Karpas-422 (cell line): ENCODE data around the gene HS3ST2. TPM values are rescaled to one million over a fixed set of nuclear protein-coding genes. Genes with fewer than 3 reads are reported as not detected.

Experiments
- DNase-seq: peaks from one replicate; pipeline ENCODE4 v3.0.0-alpha.2; 2015
- H2AFZ ChIP-seq: fragments of 200-600 bp; sonication (generic); 2 replicates; pipeline ENCODE4 v1.6.1; 2014; ENCODE audit warnings: antibody characterized with exemption, low read length, mixed read lengths
- H3K27ac ChIP-seq: fragments of 200-600 bp; sonication (generic); 2 replicates; pipeline ENCODE4 v1.5.1; 2014; ENCODE audit warnings: mild to moderate bottlenecking, low read length, moderate library complexity
- H3K27me3 ChIP-seq: fragments of 200-600 bp; sonication (generic); 2 replicates; pipeline ENCODE4 v1.6.1; 2014; ENCODE audit warnings: low read length, mixed read lengths
- H3K36me3 ChIP-seq: fragments of 200-600 bp; sonication (generic); 2 replicates; pipeline ENCODE4 v1.6.1; 2014; ENCODE audit warnings: low read length, mixed read lengths; ENCODE audit not compliant: insufficient read depth
- H3K4me1 ChIP-seq: fragments of 200-600 bp; sonication (generic); 2 replicates; pipeline ENCODE4 v1.6.1; 2014; ENCODE audit warnings: mild to moderate bottlenecking, low read length, mixed read lengths
- H3K4me2 ChIP-seq: fragments of 200-600 bp; sonication (generic); 2 replicates; pipeline ENCODE4 v1.6.1; 2014; ENCODE audit warnings: low read length, low read depth, mild to moderate bottlenecking; ENCODE audit not compliant: poor library complexity, severe bottlenecking
- H3K4me3 ChIP-seq: fragments of 200-600 bp; sonication (generic); 2 replicates; pipeline ENCODE4 v1.5.1; 2014; ENCODE audit warnings: mild to moderate bottlenecking, antibody characterized with exemption, low read length, mixed read lengths
- H3K79me2 ChIP-seq: fragments of 200-600 bp; sonication (generic); 2 replicates; pipeline ENCODE4 v1.6.1; 2014; ENCODE audit warnings: mild to moderate bottlenecking, low read length, mixed read lengths
- H3K9ac ChIP-seq: fragments of 200-600 bp; sonication (generic); 2 replicates; pipeline ENCODE4 v1.6.0; 2014; ENCODE audit warnings: low read length
- H3K9me2 ChIP-seq: fragments of 200-600 bp; sonication (generic), shearing (Covaris generic); replicated peaks from 2 replicates; pipeline ENCODE4 v1.6.0; 2014; ENCODE audit warnings: mild to moderate bottlenecking, low read length, moderate library complexity; ENCODE audit not compliant: insufficient read depth
- H3K9me3 ChIP-seq: fragments of 300-700, 200-600 bp; sonication (generic); 2 replicates; pipeline ENCODE4 v1.6.1; 2014; ENCODE audit warnings: low read length, mixed read lengths
- H4K20me1 ChIP-seq: fragments of 200-600 bp; sonication (generic); 2 replicates; pipeline ENCODE4 v1.6.1; 2014; ENCODE audit warnings: mild to moderate bottlenecking, antibody characterized with exemption, low read length, low read depth; ENCODE audit not compliant: insufficient read depth
- total RNA-seq: library from RNA; depleted of rRNA; stranded (reverse); fragments of >200 nt; shearing (Covaris generic); gene quantifications from 2 replicates; pipeline ENCODE4 v1.2.3, GENCODE V29; 2014; ENCODE audit warnings: low replicate concordance

HS3ST2 gene
- total RNA-seq, 1 experiment from 2014 or later = not detected

DNA sequence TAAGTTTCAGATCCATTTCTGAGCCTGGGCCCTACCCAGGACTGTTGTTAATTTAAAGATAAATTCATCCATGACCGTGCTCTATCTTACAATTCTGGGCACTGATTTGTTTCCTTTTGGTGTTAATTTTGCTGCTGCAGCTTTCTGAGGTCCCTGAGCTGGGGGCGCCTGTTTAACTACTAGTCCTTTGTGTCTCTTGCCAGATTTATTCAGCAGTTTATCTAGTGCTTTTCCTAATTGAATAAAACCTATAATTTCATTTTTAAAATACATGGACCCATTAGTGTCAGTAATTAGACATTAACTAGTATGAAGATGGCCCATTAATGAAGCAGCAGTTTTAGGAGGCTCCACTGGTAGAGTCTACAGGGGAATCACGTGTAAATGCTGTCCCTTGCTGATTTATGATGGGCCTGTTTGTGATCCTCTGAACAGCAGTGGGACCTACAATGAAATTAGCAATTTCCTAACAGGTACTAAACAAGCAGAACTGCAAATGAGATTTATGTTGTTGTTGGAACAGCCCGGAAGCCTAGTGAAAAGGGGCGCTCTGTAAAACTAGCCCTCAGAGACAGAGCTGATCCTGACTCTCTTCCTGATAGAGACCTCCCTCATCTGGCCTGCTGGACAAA lies 54.7 kb downstream of the HS3ST2 start:
- H3K4me3 ChIP-seq = no peak overlapping the region
- no peak for DNase-seq
- no peaks in the 10 kb centered on the region for H4K20me1 ChIP-seq

DNA sequence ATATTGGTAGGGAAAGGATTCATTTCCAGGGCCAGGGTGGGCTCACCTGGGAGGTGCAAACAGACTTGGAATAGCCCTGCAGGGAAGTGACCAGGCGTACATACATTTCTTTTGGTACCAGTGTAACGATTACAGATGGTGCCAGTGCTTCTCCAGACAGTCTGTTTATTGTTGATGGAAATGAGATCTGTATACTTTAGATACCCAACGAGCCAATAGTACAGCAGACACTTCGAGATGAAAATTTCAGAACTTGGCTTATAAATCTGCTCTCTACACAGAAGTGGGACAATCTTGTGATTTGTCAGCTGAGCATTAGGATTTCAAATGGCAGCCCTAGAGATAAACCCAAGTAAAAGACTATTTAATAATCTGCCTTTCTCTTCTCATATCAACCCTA lies 57.9 kb downstream of the HS3ST2 start:
- Histone ChIP-seq H3K79me2 (no peaks in the 10 kb centered on the region), H3K9me2 (no peaks in the 10 kb centered on the region), H3K36me3 (no peaks in the 10 kb centered on the region), H4K20me1 (no peaks in the 10 kb centered on the region), H3K27ac (no peak overlapping the region), H3K27me3 (no peaks in the 10 kb centered on the region; the same call in 1 of the 2 replicates), H3K4me3 (no peak overlapping the region), H2AFZ (no peak overlapping the region), H3K4me1 (no peaks in the 10 kb centered on the region), H3K9me3 (no peaks in the 10 kb centered on the region), H3K4me2 (no peak overlapping the region), H3K9ac (no peak overlapping the region)
- no peak for DNase-seq

More for the DNA sequence above, 54.7 kb downstream of the HS3ST2 start:
- no peaks in the 10 kb centered on the region; the same call in 1 of the 2 replicates for H3K27me3 ChIP-seq
- H3K9ac ChIP-seq = no peak overlapping the region
- no peaks in the 10 kb centered on the region for H3K9me3 ChIP-seq
- no peaks in the 10 kb centered on the region for H3K4me1 ChIP-seq
- no peaks in the 10 kb centered on the region for H3K9me2 ChIP-seq
- no peak overlapping the region for H2AFZ ChIP-seq
- H3K36me3 ChIP-seq = no peaks in the 10 kb centered on the region
- no peak overlapping the region for H3K4me2 ChIP-seq
- no peaks in the 10 kb centered on the region for H3K79me2 ChIP-seq
- H3K27ac ChIP-seq = no peak overlapping the region

DNA sequence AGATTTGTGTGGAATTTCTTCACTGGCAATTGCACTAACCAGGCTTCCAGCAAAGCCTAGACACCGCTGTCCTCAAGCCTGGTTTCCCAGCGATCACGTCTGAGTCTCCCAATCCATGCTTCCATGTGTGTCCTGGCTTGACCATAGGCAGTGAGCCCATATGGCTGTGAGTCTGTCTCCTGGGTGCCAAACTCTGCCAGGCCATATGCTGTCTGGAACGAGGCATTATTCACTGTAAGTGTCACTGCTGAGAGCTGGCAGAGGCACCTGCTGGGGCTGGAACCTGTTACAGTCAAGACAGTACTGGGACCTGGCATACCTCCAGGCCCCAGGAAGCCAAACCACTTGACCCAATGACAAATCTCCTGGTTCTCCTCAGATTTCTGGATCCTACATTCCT lies 60.4 kb downstream of the HS3ST2 start:
- Histone ChIP-seq H3K9me2 (no peaks in the 10 kb centered on the region), H3K4me2 (no peak overlapping the region), H3K27ac (no peak overlapping the region), H3K4me3 (no peak overlapping the region), H4K20me1 (no peaks in the 10 kb centered on the region), H3K9me3 (no peaks in the 10 kb centered on the region), H3K36me3 (no peaks in the 10 kb centered on the region), H3K79me2 (no peaks in the 10 kb centered on the region), H3K9ac (no peak overlapping the region), H2AFZ (no peak overlapping the region), H3K4me1 (no peaks in the 10 kb centered on the region), H3K27me3 (no peaks in the 10 kb centered on the region)
- no peak for DNase-seq

DNA sequence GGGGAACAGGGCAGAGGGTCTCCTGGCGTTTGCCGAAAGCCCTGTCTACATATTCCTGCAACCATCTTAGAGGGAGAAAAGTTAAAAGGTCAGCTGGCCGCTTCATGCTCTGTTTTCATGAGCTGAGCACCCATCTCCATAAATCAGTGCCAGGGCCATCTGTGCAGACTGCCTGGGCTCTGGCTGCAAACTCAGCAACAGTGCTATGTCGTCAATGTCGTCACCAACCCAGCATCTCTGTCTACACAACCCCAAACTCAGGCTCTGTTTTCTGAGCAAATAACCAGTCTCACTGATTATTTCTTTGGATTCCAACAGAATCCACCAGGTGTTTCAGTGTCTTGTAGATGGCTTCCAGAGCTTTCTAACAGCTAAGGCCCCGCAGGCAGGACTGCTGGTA lies 65.0 kb downstream of the HS3ST2 start:
- Histone ChIP-seq H3K9ac (no peak overlapping the region), H3K4me2 (no peak overlapping the region), H3K79me2 (no peaks in the 10 kb centered on the region), H3K27ac (no peak overlapping the region), H3K9me2 (no peaks in the 10 kb centered on the region), H4K20me1 (no peaks in the 10 kb centered on the region), H3K36me3 (no peaks in the 10 kb centered on the region), H3K9me3 (no peaks in the 10 kb centered on the region), H3K4me1 (no peaks in the 10 kb centered on the region), H2AFZ (no peak overlapping the region), H3K27me3 (no peaks in the 10 kb centered on the region), H3K4me3 (no peak overlapping the region)
- no peak for DNase-seq

DNA sequence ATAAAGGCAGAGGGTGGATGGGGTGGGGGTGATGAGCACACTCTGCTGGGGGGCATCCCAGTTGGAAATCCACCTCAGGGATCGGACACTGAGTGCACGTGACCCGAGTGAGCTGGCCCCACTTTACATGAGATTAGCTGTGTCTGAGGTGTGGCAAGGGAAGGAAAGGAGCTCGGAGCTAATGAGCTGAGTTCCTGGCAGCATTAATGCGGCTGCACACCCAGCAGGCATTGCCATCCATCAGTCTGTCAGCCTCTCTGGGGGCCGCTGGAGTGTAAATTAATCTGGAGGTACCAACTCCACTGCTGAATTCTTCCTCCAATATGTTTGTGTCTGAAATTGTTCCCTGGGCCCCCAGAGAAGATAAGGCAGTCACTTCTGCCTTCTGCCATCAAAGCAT lies 65.5 kb downstream of the HS3ST2 start:
- Histone ChIP-seq H3K4me1 (no peaks in the 10 kb centered on the region), H3K9me3 (no peaks in the 10 kb centered on the region), H3K27ac (no peak overlapping the region), H3K4me3 (no peak overlapping the region), H3K9me2 (no peaks in the 10 kb centered on the region), H3K27me3 (no peaks in the 10 kb centered on the region), H3K4me2 (no peak overlapping the region), H3K9ac (no peak overlapping the region), H3K36me3 (no peaks in the 10 kb centered on the region), H2AFZ (no peak overlapping the region), H3K79me2 (no peaks in the 10 kb centered on the region), H4K20me1 (no peaks in the 10 kb centered on the region)
- DNase-seq = no peak

DNA sequence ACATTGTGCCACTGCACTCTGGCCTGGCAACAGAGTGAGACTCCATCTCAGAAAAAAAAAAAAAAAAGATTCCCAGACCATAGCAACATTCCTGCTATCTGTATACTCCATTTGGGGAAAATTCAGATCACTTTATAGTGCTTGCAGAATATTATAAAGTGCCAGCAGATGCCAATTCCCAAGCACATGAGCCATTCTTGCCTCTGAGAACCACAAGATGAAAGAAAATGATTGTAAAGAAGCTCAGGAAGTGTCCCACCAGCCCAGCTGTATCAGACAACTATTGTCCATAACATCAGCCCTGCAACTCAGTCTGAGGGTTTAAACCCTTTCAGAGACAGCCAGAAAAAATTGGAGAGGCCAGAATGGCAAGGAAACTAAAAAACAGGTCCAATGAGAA lies 69.0 kb downstream of the HS3ST2 start:
- Histone ChIP-seq H3K4me2 (no peak overlapping the region), H3K4me1 (no peaks in the 10 kb centered on the region), H3K9me2 (no peaks in the 10 kb centered on the region), H2AFZ (no peak overlapping the region), H3K4me3 (no peak overlapping the region), H3K27me3 (no peaks in the 10 kb centered on the region), H3K79me2 (no peaks in the 10 kb centered on the region), H3K9ac (no peak overlapping the region), H4K20me1 (no peaks in the 10 kb centered on the region), H3K27ac (no peak overlapping the region), H3K36me3 (no peaks in the 10 kb centered on the region), H3K9me3 (no peaks in the 10 kb centered on the region)
- DNase-seq = no peak

DNA sequence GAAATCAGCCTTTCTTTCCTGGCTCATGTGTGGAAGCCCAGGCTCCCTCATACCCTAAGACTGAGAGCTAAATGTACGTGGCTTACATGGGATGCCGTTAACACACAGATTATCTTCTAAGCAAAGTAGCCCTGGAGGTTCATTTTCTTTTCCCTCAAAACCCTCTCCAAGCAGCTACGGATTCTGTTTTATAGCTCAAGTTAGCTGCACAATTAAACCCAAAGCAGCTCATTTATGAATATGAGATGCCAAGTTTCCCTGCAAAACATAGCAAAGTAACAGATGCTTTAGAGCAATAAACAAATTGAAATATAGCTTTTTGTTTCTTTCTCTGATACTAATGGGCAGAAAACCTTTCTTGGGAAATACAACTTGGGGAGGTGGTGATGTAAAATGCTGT lies 72.0 kb downstream of the HS3ST2 start:
- Histone ChIP-seq H3K27ac (no peak overlapping the region), H2AFZ (no peak overlapping the region), H3K79me2 (no peaks in the 10 kb centered on the region), H3K9me2 (no peaks in the 10 kb centered on the region), H3K4me3 (no peak overlapping the region), H3K27me3 (no peaks in the 10 kb centered on the region), H3K36me3 (no peaks in the 10 kb centered on the region), H3K9ac (no peak overlapping the region), H4K20me1 (no peaks in the 10 kb centered on the region), H3K4me2 (no peak overlapping the region), H3K4me1 (no peaks in the 10 kb centered on the region), H3K9me3 (no peaks in the 10 kb centered on the region)
- DNase-seq = no peak

DNA sequence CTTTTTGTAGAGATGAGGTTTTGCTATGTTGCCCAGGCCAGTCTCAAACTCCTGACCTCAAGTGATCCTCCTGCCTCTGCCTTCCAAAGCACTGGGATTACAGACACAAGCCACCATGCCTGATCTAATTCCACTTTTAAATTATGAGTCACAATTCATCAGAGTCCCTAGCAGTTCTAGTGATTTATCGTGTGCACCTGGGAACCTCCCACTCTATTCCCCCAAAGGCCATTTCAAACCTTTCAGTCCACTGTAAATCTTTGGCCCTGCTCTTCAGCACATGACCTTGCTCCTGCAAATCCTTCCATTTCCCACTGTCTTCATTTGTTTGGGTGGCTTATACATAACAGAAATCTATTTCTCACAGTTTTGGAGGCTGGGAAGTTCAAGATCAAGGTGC lies 73.0 kb downstream of the HS3ST2 start:
- H3K79me2 ChIP-seq = no peaks in the 10 kb centered on the region
- H3K9ac ChIP-seq = no peak overlapping the region
- no peak for DNase-seq
- H4K20me1 ChIP-seq = no peaks in the 10 kb centered on the region
- no peak overlapping the region for H3K27ac ChIP-seq
- no peaks in the 10 kb centered on the region for H3K9me3 ChIP-seq
- H3K4me1 ChIP-seq = no peaks in the 10 kb centered on the region
- H3K4me3 ChIP-seq = no peak overlapping the region
- H3K36me3 ChIP-seq = no peaks in the 10 kb centered on the region
- H2AFZ ChIP-seq = no peak overlapping the region
- no peak overlapping the region for H3K4me2 ChIP-seq
- H3K9me2 ChIP-seq = no peaks in the 10 kb centered on the region
- no peaks in the 10 kb centered on the region for H3K27me3 ChIP-seq

DNA sequence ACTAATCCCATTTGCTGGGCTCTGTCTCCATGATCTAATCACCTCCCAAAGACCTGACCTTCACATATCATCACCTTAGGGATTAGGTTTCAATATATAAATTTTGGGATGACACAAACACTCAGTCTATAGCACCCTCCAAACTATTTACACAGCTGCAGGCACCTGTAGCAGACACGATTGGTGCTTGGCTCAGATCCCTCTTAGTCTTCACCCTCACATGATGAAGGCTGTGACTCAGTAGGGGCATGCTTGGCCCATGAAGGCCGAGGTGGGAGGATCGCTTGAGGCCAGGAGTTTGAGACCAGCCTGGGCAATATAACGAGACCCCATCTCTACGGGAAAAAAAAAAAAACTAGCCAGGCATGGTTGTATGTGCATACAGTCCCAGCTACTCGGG lies 73.5 kb downstream of the HS3ST2 start:
- Histone ChIP-seq H3K9me3 (no peaks in the 10 kb centered on the region), H3K79me2 (no peaks in the 10 kb centered on the region), H4K20me1 (no peaks in the 10 kb centered on the region), H3K27me3 (no peaks in the 10 kb centered on the region), H3K36me3 (no peaks in the 10 kb centered on the region), H2AFZ (no peak overlapping the region), H3K9ac (no peak overlapping the region), H3K4me2 (no peak overlapping the region), H3K4me3 (no peak overlapping the region), H3K9me2 (no peaks in the 10 kb centered on the region), H3K4me1 (no peaks in the 10 kb centered on the region), H3K27ac (no peak overlapping the region)
- no peak for DNase-seq
